ENCODE data around the gene TESMIN.

TESMIN gene, protein sequence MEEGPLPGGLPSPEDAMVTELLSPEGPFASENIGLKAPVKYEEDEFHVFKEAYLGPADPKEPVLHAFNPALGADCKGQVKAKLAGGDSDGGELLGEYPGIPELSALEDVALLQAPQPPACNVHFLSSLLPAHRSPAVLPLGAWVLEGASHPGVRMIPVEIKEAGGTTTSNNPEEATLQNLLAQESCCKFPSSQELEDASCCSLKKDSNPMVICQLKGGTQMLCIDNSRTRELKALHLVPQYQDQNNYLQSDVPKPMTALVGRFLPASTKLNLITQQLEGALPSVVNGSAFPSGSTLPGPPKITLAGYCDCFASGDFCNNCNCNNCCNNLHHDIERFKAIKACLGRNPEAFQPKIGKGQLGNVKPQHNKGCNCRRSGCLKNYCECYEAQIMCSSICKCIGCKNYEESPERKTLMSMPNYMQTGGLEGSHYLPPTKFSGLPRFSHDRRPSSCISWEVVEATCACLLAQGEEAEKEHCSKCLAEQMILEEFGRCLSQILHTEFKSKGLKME

DNA sequence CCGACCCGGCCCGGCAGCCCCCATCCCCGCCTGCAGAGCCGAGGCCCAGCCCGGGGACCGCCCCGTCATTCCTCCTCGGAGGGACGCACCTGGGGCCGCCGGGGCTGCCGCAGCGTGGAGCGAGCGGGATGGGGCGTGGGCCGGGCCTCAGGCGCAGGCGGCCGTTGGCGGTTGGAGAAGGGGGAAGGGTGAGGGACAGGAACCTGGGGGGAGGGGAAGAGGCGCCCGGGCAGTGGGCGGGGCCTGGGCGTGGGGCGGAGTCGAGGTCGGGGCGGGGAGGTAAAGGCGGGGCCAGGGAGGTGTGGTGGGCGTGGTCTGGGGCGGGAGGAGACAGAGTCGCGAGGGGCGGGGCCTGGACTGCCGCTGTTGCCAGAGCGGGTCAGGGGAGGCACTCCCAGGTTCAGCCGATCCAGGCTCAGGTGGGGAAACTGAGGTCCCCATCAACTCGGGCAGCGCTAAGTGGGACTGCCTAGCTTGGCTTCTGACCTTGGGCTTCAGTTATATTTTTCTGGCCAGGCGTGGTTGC, at the start of gene TESMIN:
Gene TESMIN (minus strand): TSS at position 190 of the 526 bp plus-strand sequence. CDS start 860 bp downstream, outside the sequence.
- no peak for DNase-seq

DNA sequence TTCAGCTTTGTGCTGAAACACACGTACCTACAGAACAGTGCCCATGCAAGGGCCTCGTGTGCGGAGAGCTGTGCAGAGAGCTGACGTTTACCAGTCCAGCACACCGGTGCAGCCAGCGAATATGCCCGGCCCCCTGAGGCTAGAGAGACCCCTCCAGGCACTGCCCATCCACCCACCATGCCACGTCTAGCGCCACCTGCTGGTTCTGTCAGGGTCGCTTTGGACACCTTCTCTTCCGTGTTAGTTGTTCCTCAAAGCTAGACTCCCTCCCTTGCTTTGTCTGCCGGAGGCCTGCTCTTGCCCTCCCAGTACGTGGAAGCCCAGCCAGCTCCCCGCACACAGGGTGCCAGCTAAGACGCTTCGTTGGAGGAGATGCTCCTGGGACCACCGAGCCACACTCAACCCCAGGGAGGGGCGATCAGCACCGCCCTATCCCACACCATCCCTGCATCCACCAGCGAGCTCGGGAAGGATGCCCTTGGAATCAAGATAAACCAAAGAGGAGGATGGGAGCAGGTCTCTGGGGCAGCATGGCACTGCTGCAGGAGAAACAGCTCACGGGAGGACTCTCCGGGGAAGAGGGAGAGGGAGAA, 47.0 kb upstream of the TESMIN start:
- no peak for DNase-seq

DNA sequence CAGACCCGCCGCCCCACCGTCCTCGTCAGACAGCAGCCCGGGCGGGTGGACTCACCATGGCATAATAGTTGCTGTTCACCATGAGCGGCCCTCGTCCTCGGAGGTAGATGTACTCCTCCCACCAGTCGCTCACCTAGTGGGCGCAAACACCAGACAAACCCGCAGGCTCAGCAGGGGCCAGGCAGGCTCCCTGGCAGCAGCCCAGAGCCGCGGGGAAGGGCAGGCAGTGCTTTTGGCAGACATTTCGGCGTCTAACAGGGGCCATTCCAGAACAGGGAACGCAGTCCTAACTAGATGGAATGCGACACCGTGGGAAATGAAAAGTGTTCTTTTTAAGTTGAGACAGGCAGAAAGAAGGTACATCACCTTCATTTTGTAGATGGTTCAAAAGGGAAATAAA, 45.5 kb upstream of the TESMIN start:
- no peak for DNase-seq

DNA sequence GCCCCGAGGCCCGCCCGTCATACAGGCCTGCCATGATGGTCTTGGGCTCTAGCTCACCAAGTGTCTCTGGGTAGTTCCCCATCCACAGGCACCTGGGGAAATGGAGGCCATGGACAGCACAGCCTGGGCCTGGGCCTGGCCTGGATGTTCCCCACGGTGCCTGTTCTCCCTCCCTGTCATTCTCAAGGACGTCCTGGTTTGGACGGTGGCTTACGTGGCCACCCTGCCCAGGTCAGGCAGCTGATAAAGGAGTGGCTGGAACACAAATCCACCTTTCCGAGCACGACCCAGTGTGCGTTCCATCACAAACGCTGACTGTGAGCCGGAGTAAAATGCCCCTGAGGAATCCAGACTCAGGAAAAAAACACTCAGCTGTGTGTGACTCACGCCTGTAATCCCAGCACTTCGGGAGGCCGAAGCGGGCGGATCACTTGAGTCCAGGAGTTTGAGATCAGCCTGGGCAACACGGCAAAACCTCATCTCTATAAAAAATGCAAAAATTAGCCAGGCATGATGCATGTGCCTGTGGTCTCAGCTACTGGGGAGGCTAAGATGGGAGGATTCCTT, 41.2 kb upstream of the TESMIN start:
- no peak for DNase-seq

DNA sequence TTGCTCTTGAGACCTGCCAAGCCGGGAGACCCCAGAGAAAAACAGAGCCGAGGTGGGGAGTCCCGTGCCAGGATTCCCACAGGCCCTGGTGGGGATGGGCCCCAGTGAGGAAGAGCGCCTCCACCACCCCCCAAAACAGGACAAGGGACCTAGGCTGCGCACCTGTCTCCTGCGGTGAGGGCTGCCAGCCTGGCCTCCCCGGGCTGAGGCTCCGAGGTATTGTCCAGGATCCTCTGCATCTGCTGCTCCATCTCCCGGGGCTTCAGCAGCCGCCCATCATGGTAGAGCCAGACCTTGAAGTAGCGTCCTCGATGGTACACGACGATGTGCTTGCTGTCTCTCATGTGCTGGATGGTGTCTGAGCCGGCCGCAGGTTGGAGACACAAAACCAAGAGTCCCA, 33.3 kb upstream of the TESMIN start:
- no peak for DNase-seq

DNA sequence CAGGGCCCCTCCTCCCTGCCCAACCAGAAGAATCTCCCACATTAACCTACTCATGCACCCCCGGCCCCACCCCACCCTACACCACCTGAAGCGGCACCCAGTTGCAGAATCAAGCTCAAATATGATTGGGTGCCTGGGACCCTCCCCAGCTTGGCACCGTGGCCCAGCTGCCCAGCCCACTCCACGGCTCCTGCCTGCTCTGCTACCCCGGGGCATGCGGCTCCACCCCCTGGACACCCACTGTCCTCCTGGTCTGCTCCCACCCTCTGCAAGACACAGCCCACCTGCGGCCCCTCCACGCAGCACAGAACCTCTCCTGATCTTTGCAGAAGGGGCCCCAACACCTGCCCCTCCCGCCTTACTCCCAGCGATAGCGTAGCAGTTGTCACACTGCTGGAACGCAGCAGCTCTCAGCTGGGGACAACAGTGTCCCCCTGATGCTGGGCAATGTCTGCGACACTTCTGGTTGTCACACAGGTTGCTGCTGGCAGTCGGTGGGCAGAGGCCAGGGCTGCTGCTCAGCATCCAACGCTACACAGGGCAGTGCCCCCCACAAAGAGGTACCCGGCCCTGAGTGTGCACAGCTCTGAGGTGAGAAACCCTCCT, 32.0 kb upstream of the TESMIN start:
- no peak for DNase-seq

DNA sequence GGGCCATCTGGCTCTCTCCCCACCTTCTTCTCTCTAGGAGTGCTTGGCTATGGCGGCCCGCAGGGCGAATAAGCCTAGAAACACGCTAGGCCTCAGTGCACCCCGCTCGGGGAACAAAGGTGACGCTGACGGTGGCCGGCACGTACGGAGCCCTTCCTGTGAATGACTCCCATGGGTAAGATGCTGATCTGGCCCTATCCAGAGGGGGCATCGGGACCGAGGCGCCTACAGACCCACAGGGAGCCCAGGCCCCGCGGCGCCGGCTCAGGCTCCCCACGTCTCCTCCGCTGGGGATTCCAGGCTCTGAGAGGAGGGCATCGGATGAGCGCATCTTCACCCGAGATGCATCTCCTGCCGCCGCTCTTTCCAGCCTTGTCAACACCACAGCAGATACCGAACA, 31.4 kb upstream of the TESMIN start:
- DNase-seq = no peak

DNA sequence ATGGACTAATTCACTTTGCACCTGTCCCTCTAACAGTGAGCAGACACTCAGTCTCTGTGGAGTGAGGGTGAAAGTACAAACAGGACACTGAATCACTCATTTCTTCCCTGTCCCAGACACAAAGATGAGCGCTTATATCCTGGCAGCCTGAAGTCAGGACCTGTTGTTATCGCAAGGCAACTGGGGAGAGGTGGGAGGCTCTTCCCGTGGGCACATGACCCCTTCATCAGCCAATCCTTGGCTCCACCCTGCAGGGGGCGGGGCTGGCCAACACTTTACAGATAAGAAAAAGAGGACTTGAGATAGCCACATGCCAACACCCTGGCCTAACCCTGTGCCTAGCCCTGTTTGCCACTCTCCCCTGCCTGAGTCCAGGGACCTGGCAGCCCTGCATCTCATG, 29.5 kb upstream of the TESMIN start:
- DNase-seq = no peak

DNA sequence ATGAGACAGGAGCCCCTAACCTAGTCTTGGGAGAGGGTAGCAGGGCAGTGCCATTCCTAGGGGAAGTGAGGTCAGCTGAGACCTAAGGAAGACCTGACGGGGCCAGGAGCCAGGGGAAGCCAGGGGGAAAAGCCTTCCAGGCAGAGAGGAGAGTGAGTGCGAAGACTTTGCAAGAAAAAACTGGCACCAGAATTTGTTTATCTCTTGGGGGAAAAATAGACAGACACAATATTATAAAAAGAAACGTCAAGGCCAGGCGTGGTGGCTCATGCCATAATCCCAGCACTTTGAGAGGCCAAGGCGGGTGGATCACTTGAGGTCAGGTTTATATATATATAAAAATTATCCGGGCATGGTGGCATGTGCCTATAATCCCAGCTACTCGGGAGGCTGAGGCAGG, 26.9 kb upstream of the TESMIN start:
- DNase-seq = no peak

DNA sequence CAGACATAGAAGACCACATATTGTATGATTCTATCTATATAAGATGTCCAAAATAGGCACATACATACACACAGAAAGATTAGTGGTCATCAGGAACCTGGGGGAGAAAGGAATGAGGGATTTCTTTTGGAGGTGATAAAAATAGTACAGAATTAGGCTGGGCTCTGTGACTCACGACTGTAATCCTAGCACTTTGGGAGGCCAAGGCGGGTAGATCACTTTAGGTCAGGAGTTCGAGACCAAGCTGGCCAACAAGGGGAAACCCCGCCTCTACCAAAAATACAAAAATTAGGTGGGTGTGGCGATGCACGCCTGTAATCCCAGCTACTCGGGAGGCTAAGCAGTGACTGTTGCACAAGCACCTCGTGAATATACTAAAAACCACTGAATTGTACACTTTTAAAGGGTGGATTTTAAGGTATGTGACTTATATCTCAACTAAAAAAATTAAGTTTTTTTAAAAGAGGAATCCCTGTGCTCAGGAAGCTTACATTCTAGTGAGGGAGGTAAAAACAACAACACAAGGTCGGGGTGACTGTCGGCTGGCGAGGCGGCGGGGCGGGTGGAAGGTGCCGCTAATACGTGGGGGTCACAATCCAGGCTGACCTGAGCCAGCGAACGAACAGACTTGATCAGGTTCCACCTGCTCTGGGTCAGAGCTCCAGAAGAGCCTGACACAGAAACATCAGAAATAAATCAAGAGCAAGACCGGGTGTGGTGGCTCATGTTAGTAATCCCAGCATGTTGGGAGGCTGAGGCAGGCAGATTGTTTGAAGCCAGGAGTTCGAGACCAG, 25.3 kb upstream of the TESMIN start:
- DNase-seq = no peak

DNA sequence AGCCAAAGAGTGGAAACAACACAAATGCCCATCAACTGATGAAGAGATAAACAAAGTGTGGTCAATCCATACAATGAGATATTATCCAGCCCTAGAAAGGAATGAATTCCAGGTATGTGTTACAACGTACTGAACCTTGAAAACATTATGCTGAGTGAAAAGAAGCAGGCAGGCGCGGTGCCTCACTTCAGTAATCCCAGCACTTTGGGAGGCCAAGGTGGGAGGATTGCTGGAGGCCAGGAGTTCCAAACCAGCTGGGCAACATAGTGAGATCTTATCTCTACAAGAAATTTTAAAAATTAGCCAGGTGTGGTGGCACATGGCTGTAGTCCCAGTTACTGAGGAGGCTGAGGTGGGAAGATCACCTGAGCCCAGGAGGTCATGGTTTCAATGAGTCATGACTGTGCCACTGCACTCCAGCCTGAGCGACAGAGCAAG, 24.6 kb upstream of the TESMIN start:
- no peak for DNase-seq

DNA sequence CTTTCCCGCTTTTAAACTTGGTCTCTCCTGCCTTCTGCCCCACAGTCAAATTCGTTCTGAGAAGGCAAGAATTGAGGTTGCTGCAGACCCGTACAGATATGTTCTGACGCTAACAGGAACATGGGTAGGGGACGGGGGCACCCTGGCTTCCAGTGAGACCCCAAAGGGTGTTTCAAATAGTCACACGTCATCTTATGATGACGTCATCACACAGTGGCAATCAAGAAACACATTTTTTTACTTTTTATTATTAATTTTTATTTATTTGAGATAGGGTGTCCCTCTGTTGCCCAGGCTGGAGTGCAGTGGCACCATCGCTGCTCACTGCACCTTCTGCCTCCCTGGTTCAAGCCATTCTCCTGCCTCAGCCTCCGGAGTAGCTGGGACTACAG, 22.9 kb upstream of the TESMIN start:
- no peak for DNase-seq

DNA sequence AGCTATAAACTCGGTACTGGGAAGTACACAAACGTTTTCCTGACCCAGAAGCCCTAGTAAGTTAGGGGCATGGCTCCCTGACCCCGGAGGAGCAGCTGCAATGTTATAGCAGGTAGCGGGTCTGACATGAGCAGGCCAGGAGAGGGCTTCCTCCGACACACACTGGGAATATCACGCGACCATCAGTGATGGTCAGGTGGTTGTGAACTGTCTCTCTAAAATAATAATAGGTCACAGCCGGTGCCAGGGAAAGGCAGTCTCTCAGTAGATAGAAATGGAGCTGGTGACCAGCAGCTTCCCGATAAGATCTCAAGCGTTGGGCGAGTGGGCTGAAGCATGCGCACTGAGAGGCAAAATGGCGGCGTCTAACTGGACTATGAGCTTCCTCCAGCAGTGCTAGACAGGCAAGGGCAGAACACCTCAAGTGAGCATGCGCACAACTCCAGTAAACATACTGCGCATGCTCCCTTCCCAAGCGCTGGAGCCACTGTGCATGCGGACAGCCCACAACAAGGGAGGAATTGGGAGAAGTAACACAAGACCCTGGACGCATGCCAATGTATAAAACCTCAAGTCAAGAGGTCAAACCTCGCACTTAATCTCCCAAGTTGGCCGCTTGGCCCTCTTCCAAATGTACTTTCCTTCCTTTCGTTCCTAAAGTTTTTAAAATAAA, 22.3 kb upstream of the TESMIN start:
- DNase-seq = no peak

DNA sequence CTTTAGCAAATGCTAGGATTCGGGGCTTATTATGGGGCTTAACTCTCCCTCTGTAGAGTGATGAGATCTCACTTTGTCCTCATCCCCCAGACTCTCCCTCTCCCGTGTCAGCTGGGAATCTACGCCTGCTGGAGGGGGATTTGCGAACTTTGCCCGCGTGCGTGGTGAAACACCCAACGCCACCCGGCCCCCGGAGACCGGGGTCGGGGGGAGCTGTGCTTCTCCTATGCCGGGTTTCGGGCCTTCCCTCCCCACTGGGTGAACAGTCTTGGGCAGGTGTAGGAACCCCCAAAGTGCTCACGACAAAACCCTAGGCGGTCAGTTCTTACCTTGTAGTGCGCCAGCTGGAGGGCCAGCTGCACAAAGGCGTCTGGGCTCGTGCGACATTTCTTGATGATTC, 21.6 kb upstream of the TESMIN start:
- DNase-seq = no peak

DNA sequence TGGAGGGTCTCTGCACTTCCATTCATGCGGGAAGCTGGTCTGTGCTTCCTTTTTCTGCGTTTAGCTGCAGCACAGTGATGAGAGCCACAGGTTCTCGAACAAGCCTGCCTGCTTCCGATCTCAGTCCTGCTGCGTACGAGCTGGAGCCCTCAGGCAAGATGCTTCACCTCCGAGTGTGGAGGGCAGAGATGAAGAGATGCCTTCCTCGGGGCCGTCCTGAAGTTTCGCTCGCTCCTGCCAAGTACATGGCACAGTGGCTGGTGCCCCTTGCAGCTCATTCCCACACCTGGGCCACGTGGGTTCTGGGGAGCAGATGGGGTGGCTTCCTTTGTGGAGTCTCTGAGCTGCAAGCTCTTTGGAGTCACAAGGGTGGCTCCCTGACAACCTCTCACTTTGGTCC, 19.5 kb upstream of the TESMIN start:
- no peak for DNase-seq

DNA sequence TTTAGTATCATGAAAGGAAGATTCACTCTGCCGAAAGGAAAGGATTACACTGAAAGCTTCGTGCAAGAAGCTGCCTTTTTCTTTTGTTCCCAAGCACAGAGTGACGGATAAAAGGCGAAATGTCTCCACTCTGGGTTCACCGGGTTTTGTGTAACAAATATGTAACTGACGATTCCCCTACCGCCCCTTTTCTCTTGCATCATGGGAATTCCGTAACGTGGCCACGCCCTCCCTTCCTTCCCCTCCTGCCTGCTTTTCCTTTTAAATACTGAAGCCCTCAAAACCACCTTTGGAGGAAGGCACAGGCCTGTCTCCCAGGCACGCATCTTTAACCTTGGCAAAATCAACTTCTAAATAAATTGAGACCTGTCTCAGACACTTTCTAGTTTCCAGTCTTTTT, 16.4 kb upstream of the TESMIN start:
- no peak for DNase-seq

DNA sequence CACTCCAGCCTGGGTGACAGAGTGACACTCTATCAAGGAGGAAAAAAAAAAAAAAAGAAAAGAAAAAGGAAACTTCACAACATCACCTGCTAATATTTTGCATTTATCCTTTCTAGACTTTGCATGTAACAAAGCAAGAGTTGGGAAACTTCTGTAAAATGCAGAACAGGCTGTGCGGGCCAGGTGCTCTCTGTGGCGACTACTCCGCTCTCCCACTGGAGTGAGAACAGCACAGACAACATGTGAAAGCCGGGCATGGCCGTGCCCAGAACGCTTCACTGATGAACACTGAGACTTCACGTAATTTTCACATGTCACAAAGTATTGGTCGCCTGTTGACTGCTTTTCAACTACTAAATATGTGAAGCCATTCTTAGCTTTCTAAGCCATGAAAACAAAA, 15.5 kb upstream of the TESMIN start:
- DNase-seq = no peak

DNA sequence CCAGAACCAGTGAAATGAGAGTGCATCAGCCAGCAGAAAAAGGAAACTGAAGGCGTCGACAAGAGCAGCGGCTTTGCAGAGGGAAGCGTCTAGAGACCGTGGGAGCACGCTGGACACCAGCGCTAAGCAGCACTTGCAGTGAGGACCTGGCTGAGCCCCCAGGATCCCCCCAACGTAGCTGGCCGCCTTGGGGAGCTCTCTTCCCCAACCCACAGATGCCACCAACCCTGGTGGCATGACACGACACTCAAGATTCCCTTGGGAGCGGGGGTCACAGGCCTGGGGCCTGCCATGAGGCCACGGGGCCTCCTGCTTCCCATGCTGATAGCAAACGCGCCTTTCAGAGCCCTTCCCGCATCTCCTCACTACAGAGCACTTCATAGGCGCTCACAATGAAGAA, 13.4 kb upstream of the TESMIN start:
- DNase-seq = no peak

DNA sequence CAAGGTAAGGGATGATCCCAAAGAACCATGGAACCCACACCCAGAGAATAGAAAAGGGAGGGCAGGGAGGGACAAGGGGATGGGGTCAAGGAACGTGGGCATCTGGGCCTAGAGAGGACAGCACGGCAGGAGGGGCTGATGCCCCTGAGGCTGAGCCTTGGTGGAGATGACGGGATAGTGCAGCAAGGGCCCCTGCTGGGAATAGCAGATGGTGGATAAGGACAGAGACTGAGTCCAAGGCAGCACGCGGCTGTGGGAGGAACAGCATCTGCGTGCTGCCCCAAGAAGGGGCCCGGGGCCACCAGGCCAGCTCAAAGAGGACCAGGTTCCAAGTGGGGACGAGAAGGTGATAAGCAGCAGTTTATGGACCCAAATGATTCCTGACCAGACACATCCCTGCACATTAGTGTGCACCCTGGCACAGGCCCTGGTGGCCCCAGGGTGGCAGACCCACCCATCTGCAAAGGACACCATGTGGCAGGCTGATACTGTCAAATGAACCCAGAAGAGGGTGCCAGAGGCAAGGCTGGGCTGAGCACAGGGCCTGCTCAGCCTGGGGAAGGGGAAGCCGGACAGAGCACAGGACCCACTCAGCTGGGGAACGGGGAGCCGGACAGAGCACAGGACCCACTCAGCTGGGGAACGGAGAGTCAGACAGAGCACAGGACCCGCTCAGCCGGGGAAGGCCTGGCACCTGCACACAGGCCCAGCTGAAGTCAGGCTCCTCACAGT, 12.8 kb upstream of the TESMIN start:
- DNase-seq = no peak

DNA sequence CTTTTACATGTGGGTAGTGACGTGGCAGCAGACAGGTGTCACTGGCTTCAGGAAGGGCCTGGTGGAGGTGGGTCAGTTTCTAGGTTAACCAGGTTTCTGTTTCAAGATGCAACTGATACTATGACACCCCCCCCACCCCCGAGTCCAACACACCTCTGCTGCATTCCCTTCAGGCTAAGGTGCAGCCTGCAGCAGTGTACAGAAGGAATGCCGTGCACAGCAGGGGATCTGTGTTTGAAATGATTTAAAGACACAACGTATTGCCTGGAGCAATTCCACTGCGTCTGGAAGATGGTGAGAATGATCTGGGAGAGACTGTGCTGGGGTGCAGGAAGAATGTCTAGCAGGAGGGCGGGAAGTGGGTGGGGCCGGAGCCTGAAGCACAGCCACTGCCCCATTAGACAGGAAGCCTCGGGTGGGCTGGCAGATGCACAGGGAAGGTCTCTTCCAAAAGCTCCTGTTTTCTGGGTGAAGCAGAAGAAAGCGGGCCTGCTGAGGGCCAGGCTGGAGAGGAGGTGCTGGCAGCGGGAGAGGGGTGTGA, 11.9 kb upstream of the TESMIN start:
- DNase-seq = no peak

DNA sequence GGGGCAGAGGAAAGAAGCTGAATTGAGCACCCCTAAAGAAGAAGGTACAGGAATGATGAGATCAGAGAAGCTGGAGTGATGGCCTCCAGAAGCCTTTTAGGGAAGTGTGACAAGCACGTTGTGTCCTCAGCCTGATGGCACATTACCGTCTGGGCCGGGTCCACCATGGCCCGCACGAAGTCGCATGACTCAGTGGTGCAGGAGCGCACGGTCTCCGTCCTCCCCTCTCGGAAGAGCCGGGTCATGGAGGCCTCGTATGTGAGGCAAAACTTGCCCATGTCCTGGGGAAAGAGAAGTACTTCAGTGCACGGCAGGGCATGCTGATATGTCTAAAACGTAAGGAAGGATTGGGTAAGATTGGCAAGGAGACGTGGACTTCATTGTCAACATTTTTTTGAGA, 11.2 kb upstream of the TESMIN start:
- DNase-seq = no peak
